ACC112 (cell line): Measurements from ENCODE around the gene ADAMTS20.

Source experiments
- H2AFZ ChIP-seq: fragments of 200-600 bp; sonication (generic); one replicate; pipeline ENCODE4 v1.6.0; 2017; ENCODE audit warnings: antibody characterized with exemption, low read length; ENCODE audit not compliant: unreplicated experiment
- H3K27ac ChIP-seq: fragments of 200-600 bp; sonication (generic); 2 replicates; pipeline ENCODE4 v1.5.1; 2014; ENCODE audit warnings: low read depth, mild to moderate bottlenecking, antibody characterized with exemption, low read length, moderate library complexity
- H3K27me3 ChIP-seq: fragments of 200-600 bp; sonication (generic); 2 replicates; pipeline ENCODE4 v1.6.1; 2014; ENCODE audit warnings: mild to moderate bottlenecking, antibody characterized with exemption, low read length, moderate library complexity, mixed read lengths; ENCODE audit not compliant: insufficient read depth
- H3K36me3 ChIP-seq: fragments of 200-600 bp; sonication (generic); 2 replicates; pipeline ENCODE4 v1.6.1; 2016; ENCODE audit warnings: mild to moderate bottlenecking, antibody characterized with exemption, low read length, moderate library complexity, mixed read lengths; ENCODE audit not compliant: insufficient read depth
- H3K4me1 ChIP-seq: fragments of 200-600 bp; sonication (generic); one replicate; pipeline ENCODE4 v1.6.1; 2016; ENCODE audit warnings: low read length, mixed read lengths; ENCODE audit not compliant: insufficient read depth, unreplicated experiment, control insufficient read depth
- H3K4me3 ChIP-seq: fragments of 200-600 bp; sonication (generic); 2 replicates; pipeline ENCODE4 v1.5.1; 2014; ENCODE audit warnings: mild to moderate bottlenecking, low read depth, low read length
- H3K79me2 ChIP-seq: fragments of 200-600 bp; sonication (generic); one replicate; pipeline ENCODE4 v1.6.0; 2016; ENCODE audit warnings: low read length; ENCODE audit not compliant: control insufficient read depth, unreplicated experiment, insufficient read depth

The ADAMTS20 gene

GRCh38 chr12:43317156-43317555, 234.8 kb downstream of the ADAMTS20 start:
- no peak overlapping the region for H3K4me3 ChIP-seq
- peaks cover 4% of the 10 kb centered on the region for H3K4me1 ChIP-seq
- no peaks in the 10 kb centered on the region for H3K27me3 ChIP-seq
- H3K27ac ChIP-seq = no peak overlapping the region
- H3K36me3 ChIP-seq = no peaks in the 10 kb centered on the region
- H3K79me2 ChIP-seq = no peaks in the 10 kb centered on the region
- H2AFZ ChIP-seq = no peak overlapping the region

- H3K27ac ChIP-seq = no peak overlapping the region
- H3K4me3 ChIP-seq = no peak overlapping the region
- no peaks in the 10 kb centered on the region for H3K27me3 ChIP-seq
- H3K4me1 ChIP-seq = peaks cover 4% of the 10 kb centered on the region
- no peaks in the 10 kb centered on the region for H3K79me2 ChIP-seq
- H3K36me3 ChIP-seq = no peaks in the 10 kb centered on the region
- no peak overlapping the region for H2AFZ ChIP-seq
These were observed 235.5 kb downstream of the ADAMTS20 start for GRCh38 chr12:43316520-43316919.

DNA sequence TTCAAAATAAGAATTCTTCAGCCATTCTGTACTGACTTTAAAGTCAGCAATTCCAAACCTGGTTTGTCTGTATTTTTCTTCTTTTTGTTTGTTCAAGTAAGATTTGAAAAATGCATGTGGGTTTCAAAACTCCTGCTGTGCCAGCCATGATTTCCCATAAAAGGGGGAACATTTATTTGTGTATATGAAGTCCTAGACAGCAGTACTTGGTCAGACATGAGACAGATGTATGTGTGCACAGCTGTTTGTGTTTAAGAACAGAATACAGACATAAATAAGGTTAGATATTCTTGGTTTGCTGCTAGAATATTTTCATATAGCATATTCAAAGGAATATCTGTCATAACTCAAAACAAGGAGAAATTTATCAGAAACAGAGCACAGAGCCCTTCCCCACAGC, 236.0 kb downstream of the ADAMTS20 start:
- Histone ChIP-seq H3K4me1 (peaks cover 4% of the 10 kb centered on the region), H2AFZ (no peak overlapping the region), H3K36me3 (no peaks in the 10 kb centered on the region), H3K27ac (no peak overlapping the region), H3K4me3 (no peak overlapping the region), H3K79me2 (no peaks in the 10 kb centered on the region), H3K27me3 (no peaks in the 10 kb centered on the region)

DNA sequence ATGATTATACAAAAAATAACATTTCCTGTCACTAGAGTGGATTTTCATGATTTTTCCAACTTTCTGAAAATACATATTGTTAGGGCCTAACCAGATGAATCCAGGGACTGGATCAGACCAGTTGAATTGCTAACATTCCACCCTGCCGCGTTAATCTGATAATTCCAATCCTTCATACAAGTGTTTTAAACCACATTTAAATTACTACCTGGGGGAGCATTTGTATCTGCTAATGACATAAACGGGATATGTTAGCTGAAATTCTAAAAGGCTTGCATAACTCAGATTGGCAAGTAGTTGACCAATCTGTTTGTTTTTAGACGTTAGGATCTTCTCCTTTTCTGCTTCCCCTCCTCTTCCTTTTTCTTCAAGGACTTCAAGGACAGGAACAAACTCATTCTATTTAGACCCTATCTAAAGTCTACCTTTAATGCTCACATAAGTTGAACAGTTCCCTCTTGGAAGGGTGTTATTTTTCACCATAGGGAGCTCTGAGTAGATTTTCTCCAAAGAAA, 239.0 kb downstream of the ADAMTS20 start:
- H3K79me2 ChIP-seq = no peaks in the 10 kb centered on the region
- H3K27ac ChIP-seq = no peak overlapping the region
- H3K4me1 ChIP-seq = peaks cover 10% of the 10 kb centered on the region
- H3K36me3 ChIP-seq = no peaks in the 10 kb centered on the region
- no peaks in the 10 kb centered on the region for H3K27me3 ChIP-seq
- H2AFZ ChIP-seq = no peak overlapping the region
- H3K4me3 ChIP-seq = no peak overlapping the region

GRCh38 chr12:43310596-43310995, 241.4 kb downstream of the ADAMTS20 start:
- Histone ChIP-seq H3K36me3 (no peaks in the 10 kb centered on the region), H3K4me3 (no peak overlapping the region), H3K79me2 (no peaks in the 10 kb centered on the region), H2AFZ (no peak overlapping the region), H3K4me1 (peaks cover 18% of the 10 kb centered on the region), H3K27ac (peak overlapping the region; percentile 47), H3K27me3 (no peaks in the 10 kb centered on the region)

- Histone ChIP-seq H3K36me3 (no peaks in the 10 kb centered on the region), H3K79me2 (no peaks in the 10 kb centered on the region), H3K27ac (peak overlapping the region; percentile 47), H2AFZ (no peak overlapping the region), H3K4me1 (peaks cover 18% of the 10 kb centered on the region), H3K27me3 (no peaks in the 10 kb centered on the region), H3K4me3 (no peak overlapping the region)
These were observed 242.0 kb downstream of the ADAMTS20 start for GRCh38 chr12:43309959-43310358.

DNA sequence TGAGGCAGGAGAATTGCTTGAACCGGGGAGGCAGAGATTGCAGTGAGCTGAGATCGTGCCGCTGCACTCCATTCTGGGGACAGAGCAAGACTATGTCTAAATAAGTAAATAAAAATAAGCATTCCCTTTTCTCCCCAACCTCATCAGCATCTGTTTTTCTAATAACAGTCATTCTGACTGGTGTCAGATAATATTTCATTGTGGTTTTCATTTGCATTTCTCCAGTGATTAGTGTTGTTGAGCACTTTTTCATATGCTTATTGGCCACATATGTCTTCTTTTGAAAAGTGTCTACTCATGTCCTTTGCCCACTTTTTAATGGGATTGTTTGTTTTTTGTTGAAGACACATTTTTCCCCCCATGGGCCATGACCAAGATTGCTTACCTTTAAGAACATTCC, 243.2 kb downstream of the ADAMTS20 start:
- Histone ChIP-seq H3K27me3 (no peaks in the 10 kb centered on the region), H3K36me3 (no peaks in the 10 kb centered on the region), H3K4me1 (peaks cover 18% of the 10 kb centered on the region), H3K4me3 (no peak overlapping the region), H3K79me2 (no peaks in the 10 kb centered on the region), H2AFZ (no peak overlapping the region), H3K27ac (no peak overlapping the region)

DNA sequence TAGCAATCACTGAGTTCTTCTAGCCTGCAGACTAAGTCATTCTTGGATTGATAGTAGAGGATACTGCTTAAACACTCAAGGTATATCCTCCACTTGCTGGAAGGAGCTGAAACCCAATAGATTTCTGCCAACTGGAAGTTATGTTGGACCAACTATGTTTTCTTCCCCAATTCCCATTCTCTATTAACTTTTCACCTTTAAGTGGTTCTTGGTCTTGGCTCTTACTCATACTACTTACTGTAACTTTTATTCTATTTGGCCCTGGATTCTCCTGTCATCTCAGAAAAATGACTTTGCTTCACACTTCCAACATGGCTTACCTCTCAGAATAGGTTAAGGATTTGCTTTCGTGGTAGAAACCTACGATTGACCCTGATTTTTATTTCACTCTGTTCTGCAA, 244.9 kb downstream of the ADAMTS20 start:
- peak overlapping the region; percentile 76; the same call in 1 of the 2 replicates for H3K27ac ChIP-seq
- H3K36me3 ChIP-seq = no peaks in the 10 kb centered on the region
- no peaks in the 10 kb centered on the region for H3K79me2 ChIP-seq
- H3K27me3 ChIP-seq = no peaks in the 10 kb centered on the region
- peaks cover 18% of the 10 kb centered on the region for H3K4me1 ChIP-seq
- H3K4me3 ChIP-seq = no peak overlapping the region
- no peak overlapping the region for H2AFZ ChIP-seq

DNA sequence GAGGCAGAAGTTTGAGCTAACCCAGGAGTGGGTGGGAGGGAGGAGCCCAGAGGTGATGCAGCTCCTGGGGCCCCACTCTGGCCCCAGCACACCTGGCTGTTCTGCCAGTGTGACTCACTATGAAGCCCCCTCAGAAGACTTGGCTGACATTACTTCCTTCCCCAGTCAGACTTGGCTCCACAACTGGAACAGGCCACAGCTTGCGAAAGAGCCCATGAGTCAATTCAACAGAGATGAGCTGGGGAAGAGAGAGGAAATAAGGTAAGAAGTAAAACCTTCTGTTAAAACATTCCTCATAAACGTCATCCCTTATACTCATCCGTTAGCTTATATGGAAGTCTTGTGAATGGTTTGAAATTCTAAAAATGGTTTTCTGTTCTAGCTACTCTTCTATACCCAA, 245.9 kb downstream of the ADAMTS20 start:
- no peaks in the 10 kb centered on the region for H3K27me3 ChIP-seq
- no peak overlapping the region for H3K4me3 ChIP-seq
- H3K27ac ChIP-seq = peak overlapping the region; percentile 76
- no peak overlapping the region for H2AFZ ChIP-seq
- no peaks in the 10 kb centered on the region for H3K36me3 ChIP-seq
- H3K4me1 ChIP-seq = peaks cover 18% of the 10 kb centered on the region
- H3K79me2 ChIP-seq = no peaks in the 10 kb centered on the region

DNA sequence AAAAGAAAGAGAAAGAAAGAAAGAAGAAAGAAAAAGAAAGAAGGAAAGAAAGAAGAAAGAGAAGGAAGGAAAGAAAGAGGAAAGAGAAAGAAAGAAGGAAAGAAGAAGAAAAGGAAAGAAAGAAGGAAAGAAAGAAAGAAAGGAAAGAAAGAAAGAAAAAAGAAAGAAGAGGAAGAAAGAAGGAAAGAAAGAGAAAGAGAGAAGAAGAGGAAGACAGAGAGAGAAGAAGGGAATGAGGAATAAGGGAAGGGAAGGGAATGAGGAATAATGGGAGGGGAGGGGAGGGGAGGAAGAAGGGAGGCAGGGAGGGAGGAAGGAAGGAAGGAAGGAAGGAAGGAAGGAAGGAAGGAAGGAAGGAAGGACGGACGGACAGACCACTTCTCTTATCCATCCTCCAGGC, 246.9 kb downstream of the ADAMTS20 start:
- Histone ChIP-seq H3K4me1 (peaks cover 12% of the 10 kb centered on the region), H3K27me3 (no peaks in the 10 kb centered on the region), H3K4me3 (no peak overlapping the region), H3K36me3 (no peaks in the 10 kb centered on the region), H3K79me2 (no peaks in the 10 kb centered on the region), H2AFZ (no peak overlapping the region), H3K27ac (no peak overlapping the region)
